Kidney (tissue), 14 donors: ENCODE measurements around the gene ASB1. TPM values are rescaled to one million over a fixed set of nuclear protein-coding genes. Genes with fewer than 3 reads are reported as not detected.

Experiments used
- DNase-seq, 5 donors: peaks; one replicate each; pipeline ENCODE4 v3.0.0-alpha.2; 2013 to 2020
- FAIRE-seq: peaks from 2 replicates; lab custom pipeline; 2012; peaks lifted over from hg19 to GRCh38; lab: Jason Lieb, UNC
- H3K27ac ChIP-seq, 2 donors: one replicate each; pipeline ENCODE4 v1.7.0; 2013; ENCODE audit warnings: low read depth in 2 of 2, low read length in 2 of 2, inconsistent platforms in 1 of 2
- H3K27me3 ChIP-seq: one replicate; pipeline ENCODE4 v1.7.1; 2013; ENCODE audit warnings: low read length, inconsistent platforms; ENCODE audit not compliant: control insufficient read depth, insufficient read depth
- H3K36me3 ChIP-seq, 3 donors: one replicate each; pipeline versions ENCODE4 v1.7.0 to v1.7.1; 2013; ENCODE audit warnings: low read length in 3 of 3, control low read depth in 1 of 3, inconsistent platforms in 1 of 3; ENCODE audit not compliant: insufficient read depth in 3 of 3, control insufficient read depth in 2 of 3
- H3K4me1 ChIP-seq, 3 donors: one replicate each; pipeline versions ENCODE4 v1.7.0 to v1.7.1; 2013; ENCODE audit warnings: low read length in 3 of 3, inconsistent platforms in 1 of 3, low read depth in 1 of 3; ENCODE audit not compliant: control insufficient read depth in 2 of 3, insufficient read depth in 2 of 3
- H3K4me3 ChIP-seq, 3 donors: one replicate each; pipeline versions ENCODE4 v1.7.0 to v1.8.1; 2013; ENCODE audit warnings: low read length in 3 of 3, control low read depth in 1 of 3, inconsistent platforms in 1 of 3
- H3K9ac ChIP-seq, 3 donors: one replicate each; pipeline versions ENCODE4 v1.7.0 to v1.7.1; 2013; ENCODE audit warnings: low read length in 3 of 3, control low read depth in 1 of 3, inconsistent platforms in 1 of 3
- H3K9me3 ChIP-seq, 3 donors: one replicate each; pipeline versions ENCODE4 v1.7.0 to v1.7.1; 2013; ENCODE audit warnings: low read length in 3 of 3, control low read depth in 1 of 3, inconsistent platforms in 1 of 3; ENCODE audit not compliant: control insufficient read depth in 2 of 3, insufficient read depth in 1 of 3
- CTCF ChIP-seq: IDR thresholded peaks from 3 replicates; pipeline ENCODE4 v1.5.1; 2012; ENCODE audit warnings: mild to moderate bottlenecking, moderate library complexity, borderline replicate concordance; ENCODE audit not compliant: insufficient read depth; ENCODE audit errors: extremely low read depth
- intact Hi-C: fragments of 100-400 bp; cut with DNase I; formaldehyde crosslinking; loops from one replicate; pipeline ENCODE4 v1.11.1; 2022
- polyA plus RNA-seq: library from polyadenylated mRNA; stranded (reverse); fragments of 350-450 nt; fragmentation: Illumina TruSeq; extraction: RNeasy Lipid Tissue Mini Kit (QIAGEN cat#74804); gene quantifications from one replicate; pipeline ENCODE4 v1.2.3, GENCODE V29; 2014; ENCODE audit warnings: low read depth, low replicate concordance; ENCODE audit not compliant: insufficient read depth
- total RNA-seq: library from RNA; stranded (reverse); fragmentation: NEBNext Ultra II Directional; extraction: Animal tissue kit (Norgen Biotek cat#: 25700); gene quantifications from one replicate; pipeline ENCODE4 v1.2.1, GENCODE V29; 2021
- donor health status: control.
- donor health status: control.
- donor health status: control.
- donor health status: control.
- donor health status: control.
- donor health status: DM: yes; HTN: yes; CAD: no.
- donor health status: Normal renal cell carcinoma (clear cell type).

ASB1 gene
- total and polyA plus RNA-seq, 2 donors from 2014 or later, result 28.1 to 29.4 TPM

GRCh38 chr2:238483021-238483420, 56.3 kb downstream of the ASB1 start:
- H3K36me3 ChIP-seq, result peaks cover 0 to 6% (median 2%) of the 10 kb centered on the region in 3 donors
- no peak for FAIRE-seq

GRCh38 chr2:238483656-238484055, 56.9 kb downstream of the ASB1 start:
- no peak for FAIRE-seq
- H3K4me3 ChIP-seq, result no peak overlapping the region
- H3K4me1 ChIP-seq, result no peaks in the 10 kb centered on the region
- H3K27me3 ChIP-seq, result no peaks in the 10 kb centered on the region
- H3K9ac ChIP-seq, result no peak overlapping the region
- H3K27ac ChIP-seq, result no peak overlapping the region
- TF ChIP-seq CTCF, result no peak
- peaks cover 2 to 13% (median 8%) of the 10 kb centered on the region in 3 donors for H3K9me3 ChIP-seq
- H3K36me3 ChIP-seq, result peaks cover 0 to 6% (median 2%) of the 10 kb centered on the region in 3 donors
- intact Hi-C loops, result no loop called here
- DNase-seq, result no peak

More at GRCh38 chr2:238483021-238483420, 56.3 kb downstream of the ASB1 start:
- Histone ChIP-seq H3K4me1 (no peaks in the 10 kb centered on the region), H3K27ac (no peak overlapping the region), H3K9ac (no peak overlapping the region), H3K9me3 (peaks cover 2 to 18% (median 8%) of the 10 kb centered on the region in 3 donors), H3K27me3 (no peaks in the 10 kb centered on the region), H3K4me3 (no peak overlapping the region)
- intact Hi-C loops, result no loop called here
- no peak for TF ChIP-seq CTCF
- no peak for DNase-seq

- no peak overlapping the region for H3K27ac ChIP-seq
- peaks cover 0 to 6% (median 2%) of the 10 kb centered on the region in 3 donors for H3K36me3 ChIP-seq
- H3K27me3 ChIP-seq, result no peaks in the 10 kb centered on the region
- no peaks in the 10 kb centered on the region for H3K4me1 ChIP-seq
- no peak overlapping the region for H3K9ac ChIP-seq
- peaks cover 2 to 10% (median 8%) of the 10 kb centered on the region in 3 donors for H3K9me3 ChIP-seq
- FAIRE-seq, result no peak
- H3K4me3 ChIP-seq, result no peak overlapping the region
- no peak for DNase-seq
- intact Hi-C loops, result no loop called here
- no peak for TF ChIP-seq CTCF
These were observed 58.1 kb downstream of the ASB1 start for GRCh38 chr2:238484522-238485452.
